K562 (cell line): Measurements from ENCODE around the gene CCDC27. TPM values are rescaled to one million over a fixed set of nuclear protein-coding genes. Genes with fewer than 3 reads are reported as not detected.

Experiments used
- CBX3 ChIP-seq, 2 experiments: IDR thresholded peaks; 1 replicate in 1 of 2; 2 replicates in 1 of 2; pipeline ENCODE4 v1.6.1; 2012; ENCODE audit warnings: inconsistent platforms in 2 of 2, low read length in 2 of 2, borderline replicate concordance in 1 of 2, control low read depth in 1 of 2
- ESRRB ChIP-seq: fragments of 250-450 bp; sonication (Bioruptor Pico); IDR thresholded peaks from 2 replicates; pipeline ENCODE4 v1.5.0; 2020; ENCODE audit warnings: mild to moderate bottlenecking, moderate library complexity, borderline replicate concordance
- HDAC2 ChIP-seq: fragments of 450-650 bp; IDR thresholded peaks from 2 replicates; pipeline ENCODE4 v1.6.1; 2016; ENCODE audit warnings: mild to moderate bottlenecking
- KDM2B ChIP-seq: fragments of 250-450 bp; sonication (Bioruptor Pico); IDR thresholded peaks from 2 replicates; pipeline ENCODE4 v1.8.0; 2021; ENCODE audit warnings: mild to moderate bottlenecking, moderate library complexity
- MEF2A ChIP-seq: IDR thresholded peaks from 2 replicates; pipeline ENCODE4 v1.6.1; 2011; ENCODE audit warnings: low read depth, mild to moderate bottlenecking, low read length, moderate library complexity; ENCODE audit not compliant: control insufficient read depth
- NR3C1 ChIP-seq: sonication (generic); formaldehyde crosslinking; IDR thresholded peaks from 2 replicates; pipeline ENCODE4 v1.8.1; 2022; ENCODE audit warnings: missing genetic modification reagents
- NRF1 ChIP-seq, 2 experiments: fragments of 450-650 bp; IDR thresholded peaks in 1 of 2; conservative IDR thresholded peaks in 1 of 2; 2 replicates each; pipeline ENCODE4 v1.6.1; 2014; ENCODE audit warnings: mild to moderate bottlenecking in 2 of 2
- PYGO2 ChIP-seq: fragments of 450-650 bp; IDR thresholded peaks from 2 replicates; pipeline ENCODE4 v1.6.1; 2016; ENCODE audit warnings: mild to moderate bottlenecking, missing genetic modification characterization, moderate library complexity, missing compliant biosample characterization
- TAF9B ChIP-seq: fragments of 450-650 bp; IDR thresholded peaks from 2 replicates; pipeline ENCODE4 v1.6.1; 2018; ENCODE audit warnings: mild to moderate bottlenecking; ENCODE audit not compliant: partially characterized antibody
- XRCC3 ChIP-seq: fragments of 450-650 bp; IDR thresholded peaks from 2 replicates; pipeline ENCODE4 v1.6.1; 2017; ENCODE audit warnings: mild to moderate bottlenecking, moderate library complexity
- ZFX ChIP-seq: sonication (generic); formaldehyde crosslinking; IDR thresholded peaks from 2 replicates; pipeline ENCODE4 v1.8.0; 2022; ENCODE audit warnings: mild to moderate bottlenecking, missing genetic modification reagents, moderate library complexity
- ZNF174 ChIP-seq: fragments of 250-450 bp; sonication (Bioruptor Pico); IDR thresholded peaks from 2 replicates; pipeline ENCODE4 v1.4.0; 2020; ENCODE audit warnings: mild to moderate bottlenecking
- ZNF699 ChIP-seq: fragments of 250-450 bp; sonication (Bioruptor Pico); IDR thresholded peaks from 2 replicates; pipeline ENCODE4 v1.8.0; 2021; ENCODE audit warnings: mild to moderate bottlenecking, moderate library complexity; ENCODE audit not compliant: insufficient replicate concordance
- ZNF75A ChIP-seq: fragments of 450-650 bp; formaldehyde crosslinking; IDR thresholded peaks from 2 replicates; pipeline ENCODE4 v1.4.0; 2020; ENCODE audit warnings: mild to moderate bottlenecking
- ZSCAN32 ChIP-seq: fragments of 450-650 bp; formaldehyde crosslinking; IDR thresholded peaks from 2 replicates; pipeline ENCODE4 v1.4.0; 2020; ENCODE audit warnings: mild to moderate bottlenecking, moderate library complexity
- polyA plus RNA-seq, 8 experiments: library from polyadenylated mRNA; depleted of rRNA in 4 of 8; stranded (reverse) in 5 of 8; unstranded in 3 of 8; fragments of >200 nt; fragmentation: Nextera tagmentation in 2 of 8; fragmentation: Illumina TruSeq in 1 of 8; extraction: Ambion mirVana in 2 of 8; extraction: Trizol in 1 of 8; gene quantifications; 2 replicates each; pipeline versions ENCODE4 v1.2.1 to v1.2.3, GENCODE V29; 2011 to 2014; ENCODE audit warnings: inconsistent platforms in 1 of 8, missing spikeins in 1 of 8
- total RNA-seq, 7 experiments: library from RNA; depleted of rRNA in 6 of 7; stranded (reverse); fragments of >200 nt in 6 of 7; fragmentation: Illumina TruSeq in 2 of 7; extraction: Trizol in 2 of 7; gene quantifications; 2 replicates each; pipeline versions ENCODE4 v1.2.1 to v1.2.3, GENCODE V29; 2011 to 2021; ENCODE audit warnings: low replicate concordance in 1 of 7
- TF ChIP-seq, protein P1 (sequence below): sonication (generic); formaldehyde crosslinking; IDR thresholded peaks from 2 replicates; pipeline ENCODE4 v1.8.0; 2022; ENCODE audit warnings: mild to moderate bottlenecking, missing genetic modification reagents
- TF ChIP-seq, protein P2 (sequence below), 2 experiments: fragments of 200-800 bp in 1 of 2; sonication (Bioruptor generic) in 1 of 2; sonication (generic) in 1 of 2; formaldehyde crosslinking in 1 of 2; IDR thresholded peaks in 1 of 2; conservative IDR thresholded peaks in 1 of 2; 2 replicates each; pipeline versions ENCODE4 v1.5.0 to v1.6.1; 2016 to 2020; ENCODE audit warnings: missing compliant biosample characterization in 1 of 2, missing genetic modification characterization in 1 of 2, missing genetic modification reagents in 1 of 2
- TF ChIP-seq, protein P3 (sequence below): fragments of 450-650 bp; IDR thresholded peaks from 2 replicates; pipeline ENCODE4 v1.6.1; 2016; ENCODE audit warnings: low read depth, mild to moderate bottlenecking, moderate library complexity
- TF ChIP-seq, protein P4 (sequence below): sonication (generic); formaldehyde crosslinking; IDR thresholded peaks from 2 replicates; pipeline ENCODE4 v1.8.0; 2022; ENCODE audit warnings: missing genetic modification reagents, mild to moderate bottlenecking, moderate library complexity, borderline replicate concordance
- TF ChIP-seq, protein P5 (sequence below), 2 experiments: IDR thresholded peaks; 2 replicates each; pipeline ENCODE4 v1.6.1; 2011; ENCODE audit warnings: borderline replicate concordance in 1 of 2, control low read depth in 1 of 2, low read depth in 1 of 2, low read length in 1 of 2, mild to moderate bottlenecking in 1 of 2, mixed read lengths in 1 of 2, moderate library complexity in 1 of 2; ENCODE audit not compliant: insufficient read depth in 1 of 2, insufficient read length in 1 of 2, poor library complexity in 1 of 2, severe bottlenecking in 1 of 2; ENCODE audit errors: extremely low read depth in 1 of 2

The CCDC27 gene
- total and polyA plus RNA-seq, 9 of the 15 experiments (the other 6 are each of a cell fraction or from before 2014, with no cell fraction given), result 0.01 to 0.04 TPM; not detected in 7

DNA sequence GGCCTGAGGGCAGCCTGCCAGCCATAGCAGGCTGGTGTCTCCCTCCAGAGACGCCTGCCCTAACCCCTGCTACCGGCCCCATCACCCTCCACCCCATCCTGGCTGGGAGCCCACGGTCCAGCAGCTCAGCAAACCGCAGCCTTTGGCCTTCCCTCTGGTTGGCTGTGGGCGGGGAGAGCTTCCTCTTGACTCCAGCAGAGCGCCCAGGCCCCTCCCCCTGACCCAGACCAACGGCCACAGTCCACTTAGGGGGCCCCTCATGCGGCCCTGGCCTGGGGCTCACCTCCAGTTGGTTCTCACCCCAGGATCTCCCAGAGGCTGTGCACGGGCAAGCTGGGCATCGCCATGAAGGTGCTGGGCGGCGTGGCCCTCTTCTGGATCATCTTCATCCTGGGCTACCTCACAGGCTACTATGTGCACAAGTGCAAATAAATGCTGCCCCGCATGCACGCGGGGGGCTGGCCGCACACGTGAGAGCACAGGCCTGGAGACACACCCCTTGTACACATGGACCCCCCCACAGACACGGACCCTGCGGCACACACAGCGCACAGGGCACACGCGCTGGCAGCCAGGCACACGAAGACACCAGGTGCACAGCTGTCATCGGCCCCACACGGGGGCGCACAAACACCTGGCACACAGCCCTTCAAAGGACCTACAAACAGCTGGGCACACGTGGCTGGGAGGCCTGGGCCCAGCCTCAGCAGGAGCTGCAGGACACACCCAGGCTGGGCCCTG is 23.4 kb downstream of the CCDC27 start (continued):
- TF ChIP-seq ZNF699, result no peak
- TF ChIP-seq ZNF75A (CRISPR knock-in tag), result no peak
- TF ChIP-seq ESRRB (CRISPR knock-in tag), result no peak
- TF ChIP-seq, protein P1, sequence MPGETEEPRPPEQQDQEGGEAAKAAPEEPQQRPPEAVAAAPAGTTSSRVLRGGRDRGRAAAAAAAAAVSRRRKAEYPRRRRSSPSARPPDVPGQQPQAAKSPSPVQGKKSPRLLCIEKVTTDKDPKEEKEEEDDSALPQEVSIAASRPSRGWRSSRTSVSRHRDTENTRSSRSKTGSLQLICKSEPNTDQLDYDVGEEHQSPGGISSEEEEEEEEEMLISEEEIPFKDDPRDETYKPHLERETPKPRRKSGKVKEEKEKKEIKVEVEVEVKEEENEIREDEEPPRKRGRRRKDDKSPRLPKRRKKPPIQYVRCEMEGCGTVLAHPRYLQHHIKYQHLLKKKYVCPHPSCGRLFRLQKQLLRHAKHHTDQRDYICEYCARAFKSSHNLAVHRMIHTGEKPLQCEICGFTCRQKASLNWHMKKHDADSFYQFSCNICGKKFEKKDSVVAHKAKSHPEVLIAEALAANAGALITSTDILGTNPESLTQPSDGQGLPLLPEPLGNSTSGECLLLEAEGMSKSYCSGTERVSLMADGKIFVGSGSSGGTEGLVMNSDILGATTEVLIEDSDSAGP (CRISPR knock-in tag), result peak; percentile 60; the same call in 1 of the 2 replicates
- TF ChIP-seq KDM2B (CRISPR knock-in tag), result 0 out of 2 replicates have a peak, but pooled peaks have one; percentile 75
- TF ChIP-seq, protein P2, sequence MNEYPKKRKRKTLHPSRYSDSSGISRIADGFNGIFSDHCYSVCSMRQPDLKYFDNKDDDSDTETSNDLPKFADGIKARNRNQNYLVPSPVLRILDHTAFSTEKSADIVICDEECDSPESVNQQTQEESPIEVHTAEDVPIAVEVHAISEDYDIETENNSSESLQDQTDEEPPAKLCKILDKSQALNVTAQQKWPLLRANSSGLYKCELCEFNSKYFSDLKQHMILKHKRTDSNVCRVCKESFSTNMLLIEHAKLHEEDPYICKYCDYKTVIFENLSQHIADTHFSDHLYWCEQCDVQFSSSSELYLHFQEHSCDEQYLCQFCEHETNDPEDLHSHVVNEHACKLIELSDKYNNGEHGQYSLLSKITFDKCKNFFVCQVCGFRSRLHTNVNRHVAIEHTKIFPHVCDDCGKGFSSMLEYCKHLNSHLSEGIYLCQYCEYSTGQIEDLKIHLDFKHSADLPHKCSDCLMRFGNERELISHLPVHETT (CRISPR knock-in tag; conservative IDR thresholded peaks at IDR 0.05 in 1 of 2, IDR thresholded peaks at IDR 0.05 in 1 of 2), result peak in 1 of 2 experiments; percentile 68; a peak in 1 of 4 replicates
- peak; percentile 73 for TF ChIP-seq NR3C1
- TF ChIP-seq, protein P3, sequence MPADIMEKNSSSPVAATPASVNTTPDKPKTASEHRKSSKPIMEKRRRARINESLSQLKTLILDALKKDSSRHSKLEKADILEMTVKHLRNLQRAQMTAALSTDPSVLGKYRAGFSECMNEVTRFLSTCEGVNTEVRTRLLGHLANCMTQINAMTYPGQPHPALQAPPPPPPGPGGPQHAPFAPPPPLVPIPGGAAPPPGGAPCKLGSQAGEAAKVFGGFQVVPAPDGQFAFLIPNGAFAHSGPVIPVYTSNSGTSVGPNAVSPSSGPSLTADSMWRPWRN, result no peak
- TF ChIP-seq, protein P4, sequence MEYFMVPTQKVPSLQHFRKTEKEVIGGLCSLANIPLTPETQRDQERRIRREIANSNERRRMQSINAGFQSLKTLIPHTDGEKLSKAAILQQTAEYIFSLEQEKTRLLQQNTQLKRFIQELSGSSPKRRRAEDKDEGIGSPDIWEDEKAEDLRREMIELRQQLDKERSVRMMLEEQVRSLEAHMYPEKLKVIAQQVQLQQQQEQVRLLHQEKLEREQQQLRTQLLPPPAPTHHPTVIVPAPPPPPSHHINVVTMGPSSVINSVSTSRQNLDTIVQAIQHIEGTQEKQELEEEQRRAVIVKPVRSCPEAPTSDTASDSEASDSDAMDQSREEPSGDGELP (CRISPR knock-in tag), result peak; percentile 99
- TF ChIP-seq NRF1 (conservative IDR thresholded peaks at IDR 0.05 in 1 of 2, IDR thresholded peaks at IDR 0.05 in 1 of 2), result peak in 1 of 2 experiments; percentile 42; a peak in 3 of 4 replicates
- TF ChIP-seq PYGO2, result no peak
- no peak for TF ChIP-seq ZNF174 (CRISPR knock-in tag)
- no peak for TF ChIP-seq MEF2A
- peak; percentile 61 for TF ChIP-seq HDAC2
- peak; percentile 96 for TF ChIP-seq ZFX (CRISPR knock-in tag)
- no peak for TF ChIP-seq TAF9B
- peak in 1 of 2 experiments; percentile 85; a peak in 1 of 3 replicates for TF ChIP-seq CBX3 (IDR thresholded peaks at IDR 0.05; ENCODE audit: borderline replicate concordance in 1 of 2, low read length in 2 of 2)
- TF ChIP-seq, protein P5, sequence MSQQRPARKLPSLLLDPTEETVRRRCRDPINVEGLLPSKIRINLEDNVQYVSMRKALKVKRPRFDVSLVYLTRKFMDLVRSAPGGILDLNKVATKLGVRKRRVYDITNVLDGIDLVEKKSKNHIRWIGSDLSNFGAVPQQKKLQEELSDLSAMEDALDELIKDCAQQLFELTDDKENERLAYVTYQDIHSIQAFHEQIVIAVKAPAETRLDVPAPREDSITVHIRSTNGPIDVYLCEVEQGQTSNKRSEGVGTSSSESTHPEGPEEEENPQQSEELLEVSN (IDR thresholded peaks at IDR 0.05; ENCODE audit: borderline replicate concordance in 1 of 2, extremely low read depth in 1 of 2, insufficient read depth in 1 of 2, insufficient read length in 1 of 2, low read depth in 1 of 2, low read length in 1 of 2, poor library complexity in 1 of 2, severe bottlenecking in 1 of 2), result peak; percentile 94 to 95
- TF ChIP-seq XRCC3, result no peak
- TF ChIP-seq ZSCAN32 (CRISPR knock-in tag), result no peak
